ENCODE data around the gene ZSCAN22.
A peak's percentile ranks its signal among the peaks of the same experiment; 100 is the strongest.

Gene ZSCAN22

DNA sequence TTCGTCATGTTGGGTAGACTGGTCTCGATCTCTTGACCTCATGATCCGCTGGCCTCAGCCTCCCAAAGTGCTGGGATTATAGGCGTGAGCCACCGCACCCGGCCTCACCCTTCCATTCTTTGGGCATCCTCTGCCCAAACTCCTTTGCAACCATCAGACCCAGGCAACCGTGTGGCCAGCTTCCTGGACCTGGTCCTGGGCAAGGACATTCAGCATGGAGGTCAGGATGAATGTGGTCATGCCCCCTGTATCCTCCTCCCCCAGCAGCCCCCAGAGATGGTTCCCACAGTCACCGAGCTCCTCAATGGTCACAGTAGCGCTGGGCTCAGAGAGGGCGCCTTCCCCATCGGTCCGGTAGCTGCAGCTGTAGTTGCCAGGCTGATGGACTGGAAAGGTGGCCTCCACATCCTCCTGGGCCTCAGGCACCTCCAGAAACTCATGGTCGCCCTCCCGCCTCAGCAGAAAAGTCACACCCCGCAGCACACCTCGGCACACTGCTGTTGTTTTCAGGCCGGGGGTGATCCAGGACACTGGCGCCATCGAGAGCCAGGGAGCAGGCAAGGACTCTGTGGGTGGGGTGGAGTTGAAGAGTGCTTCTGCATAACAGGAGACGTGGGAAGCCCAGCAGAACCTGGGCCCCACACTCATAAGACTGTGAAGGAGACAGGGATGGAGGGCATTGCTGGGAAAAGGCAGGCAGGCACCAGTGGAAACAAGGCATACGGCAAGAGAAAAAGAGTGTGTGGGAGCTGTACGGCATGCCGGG lies 25.4 kb downstream of the ZSCAN22 start:
- no peak for DNase-seq (ENCODE audit: low read depth)

GRCh38 chr19:58352760-58353671 lies 26.2 kb downstream of the ZSCAN22 start, which contains the start of gene A1BG:
Gene A1BG (minus strand): TSS chr19:58353492. CDS start chr19:58353437, 55 bp downstream.
- no peak for DNase-seq (ENCODE audit: low read depth)

DNA sequence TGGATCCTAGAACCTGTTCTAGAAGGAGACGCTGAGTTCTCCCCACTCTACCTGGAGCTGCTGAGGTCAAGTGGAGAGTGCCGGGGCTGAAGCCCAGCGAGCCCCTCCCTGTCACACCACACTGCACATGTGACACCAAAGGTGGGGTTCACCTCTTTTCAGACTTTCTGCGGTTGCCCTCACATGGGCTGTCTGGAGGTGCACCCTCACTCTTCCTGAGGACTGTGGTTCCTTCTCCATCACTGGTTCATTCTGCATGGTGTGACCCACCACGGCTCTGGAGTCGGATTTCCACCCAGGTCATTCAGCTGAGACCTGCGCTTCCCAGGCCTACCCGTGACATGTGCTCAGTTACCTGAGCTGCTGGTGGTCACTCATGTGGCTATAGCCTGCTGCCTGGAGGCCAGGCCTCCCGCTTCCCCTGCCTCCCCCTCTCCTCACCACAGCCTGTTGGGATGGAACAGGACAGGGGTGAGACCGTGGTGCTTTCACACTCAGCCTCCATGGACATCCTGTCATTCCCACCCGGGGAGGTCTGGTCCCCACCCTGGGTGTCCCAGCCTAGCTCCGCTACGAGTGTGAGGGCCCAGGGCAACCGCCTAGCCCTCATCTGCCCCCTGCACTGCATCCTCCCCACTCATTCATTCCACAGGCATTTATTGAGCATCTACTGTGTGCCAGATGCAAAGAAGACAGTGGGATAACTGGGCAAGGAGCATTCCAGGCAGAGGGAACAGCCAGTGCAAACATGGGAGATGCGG lies 27.1 kb downstream of the ZSCAN22 start:
- DNase-seq (ENCODE audit: low read depth), result no peak

- DNase-seq (ENCODE audit: low read depth), result no peak
Measured at GRCh38 chr19:58354478-58355030, 27.8 kb downstream of the ZSCAN22 start.

DNA sequence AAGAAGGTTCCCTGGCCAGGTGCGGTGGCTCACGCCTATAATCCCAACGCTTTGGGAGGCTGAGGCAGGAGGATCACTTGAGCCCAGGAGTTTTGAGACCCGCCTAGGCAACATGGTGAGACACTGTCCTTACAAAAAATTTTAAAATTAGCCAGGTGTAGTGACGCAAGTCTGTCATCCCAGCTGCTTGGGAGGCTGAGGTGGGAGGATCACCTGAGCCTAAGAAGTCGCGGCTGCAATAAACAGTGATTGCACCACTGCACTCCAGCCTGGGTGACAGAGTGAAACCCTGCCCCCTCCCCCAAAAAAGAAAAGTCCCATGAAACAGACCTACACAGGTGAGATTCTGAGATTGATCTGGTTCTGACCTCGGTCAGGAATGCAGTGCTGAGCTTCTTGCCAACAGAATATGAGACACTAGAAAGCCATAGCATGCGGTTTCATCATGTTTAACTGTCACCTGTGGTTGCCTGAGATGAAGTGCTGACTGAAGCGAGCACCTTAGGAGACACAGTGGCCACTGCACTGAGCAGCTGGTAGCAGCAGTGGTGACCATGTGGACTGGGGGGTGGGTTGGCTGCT lies 28.5 kb downstream of the ZSCAN22 start:
- no peak for DNase-seq (ENCODE audit: low read depth)

DNA sequence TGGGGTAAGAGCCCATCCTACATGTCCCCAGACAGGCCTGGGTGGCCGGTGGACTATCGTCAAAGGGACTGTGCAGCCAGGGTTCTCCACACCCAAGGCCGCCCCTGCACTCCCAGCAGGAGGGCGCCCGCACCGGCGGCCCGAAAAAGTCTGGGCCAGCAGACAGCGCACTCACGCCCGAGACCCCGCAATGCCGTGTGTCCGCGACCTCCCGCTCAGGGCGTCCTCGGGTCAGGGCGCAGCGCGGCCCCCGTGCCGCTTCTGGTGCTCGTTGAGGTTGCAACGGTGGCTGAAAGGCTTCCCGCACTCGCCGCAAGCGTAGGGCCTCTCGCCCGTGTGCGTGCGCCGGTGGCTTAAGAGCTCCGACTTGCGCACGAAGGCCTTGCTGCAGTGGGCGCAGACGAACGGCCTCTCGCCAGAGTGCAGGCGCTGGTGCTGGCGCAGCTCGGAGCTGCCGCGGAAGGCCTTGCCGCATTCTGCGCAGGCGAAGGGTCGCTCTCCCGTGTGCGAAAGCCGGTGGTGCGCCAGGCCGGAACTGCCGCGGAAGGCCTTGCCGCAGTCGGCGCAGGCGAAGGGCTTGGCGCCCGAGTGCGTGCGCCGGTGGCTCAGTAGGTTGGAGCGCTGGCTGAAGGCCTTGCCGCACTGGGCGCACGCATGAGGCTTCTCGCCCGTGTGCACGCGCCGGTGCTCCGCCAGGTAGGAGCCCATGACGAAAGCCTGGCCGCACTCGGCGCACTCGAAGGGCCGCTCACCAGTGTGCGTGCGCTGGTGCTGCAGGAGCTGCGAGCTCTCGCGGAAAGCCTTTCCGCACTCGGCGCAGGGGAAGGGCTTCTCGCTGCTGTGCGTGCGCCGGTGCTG lies 29.3 kb downstream of the ZSCAN22 start:
- no peak for DNase-seq (ENCODE audit: low read depth)

DNA sequence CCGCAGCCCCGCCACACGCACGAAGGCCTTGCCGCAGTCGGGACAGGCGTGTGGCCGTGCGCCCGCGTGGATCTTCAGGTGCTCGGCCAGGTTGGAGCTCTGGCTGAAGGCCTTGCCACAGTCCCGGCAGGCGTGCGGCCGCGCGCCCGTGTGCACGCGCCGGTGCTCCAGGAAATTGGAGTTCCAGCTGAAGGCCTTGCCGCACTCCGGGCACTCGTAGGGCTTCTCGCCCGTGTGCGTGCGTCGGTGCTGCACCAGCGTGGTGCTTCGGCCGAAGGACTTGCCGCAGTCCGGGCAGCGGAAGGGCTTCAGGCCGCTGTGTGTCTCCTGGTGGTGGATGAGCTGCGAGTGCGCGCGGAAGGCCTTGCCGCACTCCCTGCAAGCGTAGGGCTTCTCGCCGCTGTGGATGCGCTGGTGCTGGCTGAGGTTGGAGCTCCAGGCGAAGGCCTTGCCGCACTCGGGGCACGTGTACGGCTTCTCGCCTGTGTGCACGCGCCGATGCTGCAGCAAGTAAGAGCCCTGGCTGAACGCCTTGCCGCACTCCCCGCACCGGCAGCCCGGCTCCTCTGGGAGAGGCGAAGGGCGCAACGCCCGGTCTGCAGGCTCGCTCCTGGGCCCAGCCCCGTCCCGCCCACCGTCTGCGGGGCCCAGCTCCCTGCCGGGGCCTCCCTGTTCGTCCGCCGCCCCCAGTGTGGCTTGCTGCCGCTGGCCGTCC lies 30.1 kb downstream of the ZSCAN22 start:
- no peak for DNase-seq (ENCODE audit: low read depth)

DNA sequence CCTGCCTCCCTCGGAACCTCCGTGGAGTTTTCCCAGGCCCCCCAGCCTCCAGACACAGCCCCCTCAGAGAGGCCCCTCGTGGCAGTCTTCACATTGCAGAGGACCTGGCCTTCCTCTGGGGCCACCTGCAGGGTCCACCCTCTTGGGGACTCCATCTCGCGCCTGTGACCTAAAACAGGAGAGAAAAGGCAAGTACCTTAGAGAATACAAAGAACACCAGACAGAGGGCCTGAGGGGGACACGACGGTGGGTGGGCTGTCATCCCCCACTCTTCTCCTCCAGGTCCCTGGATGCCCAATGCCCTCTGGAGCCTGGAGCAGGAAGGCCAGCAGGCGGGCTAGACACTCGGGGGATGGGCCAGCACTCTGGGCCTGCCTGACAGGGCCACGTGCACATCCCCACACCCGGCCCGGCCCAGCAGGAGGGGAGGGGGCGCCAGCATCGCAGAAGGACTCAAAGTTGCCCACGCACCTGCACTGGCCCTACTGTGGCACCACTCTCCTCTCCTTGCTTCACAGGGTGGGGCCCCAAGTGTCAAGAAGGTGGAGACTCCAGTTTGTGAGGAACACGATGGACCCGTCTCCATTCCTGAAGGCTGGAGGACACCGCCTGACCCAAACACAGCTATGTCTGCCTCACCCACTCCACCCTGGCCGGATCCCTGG lies 30.8 kb downstream of the ZSCAN22 start:
- DNase-seq (ENCODE audit: low read depth), result no peak

DNA sequence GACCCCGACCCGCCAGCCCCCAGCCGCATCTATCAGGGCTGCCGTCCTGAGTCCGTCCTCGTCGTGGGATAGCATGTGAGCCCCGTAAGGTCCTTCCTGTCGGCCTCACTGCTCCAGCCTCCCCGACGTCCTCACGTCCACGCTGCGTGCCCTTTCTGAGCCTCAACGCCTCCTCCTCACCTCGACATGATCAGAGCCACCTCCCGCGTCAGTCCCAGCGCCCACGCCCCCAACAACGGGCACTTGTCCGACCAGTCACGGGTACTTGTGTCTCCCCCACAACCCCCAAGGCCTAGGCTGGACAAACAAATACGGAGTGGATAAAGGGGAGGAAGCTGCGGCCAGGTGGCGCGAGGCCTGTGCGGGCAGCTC lies 35.1 kb downstream of the ZSCAN22 start:
- DNase-seq (ENCODE audit: low read depth), result peak; percentile 20

DNA sequence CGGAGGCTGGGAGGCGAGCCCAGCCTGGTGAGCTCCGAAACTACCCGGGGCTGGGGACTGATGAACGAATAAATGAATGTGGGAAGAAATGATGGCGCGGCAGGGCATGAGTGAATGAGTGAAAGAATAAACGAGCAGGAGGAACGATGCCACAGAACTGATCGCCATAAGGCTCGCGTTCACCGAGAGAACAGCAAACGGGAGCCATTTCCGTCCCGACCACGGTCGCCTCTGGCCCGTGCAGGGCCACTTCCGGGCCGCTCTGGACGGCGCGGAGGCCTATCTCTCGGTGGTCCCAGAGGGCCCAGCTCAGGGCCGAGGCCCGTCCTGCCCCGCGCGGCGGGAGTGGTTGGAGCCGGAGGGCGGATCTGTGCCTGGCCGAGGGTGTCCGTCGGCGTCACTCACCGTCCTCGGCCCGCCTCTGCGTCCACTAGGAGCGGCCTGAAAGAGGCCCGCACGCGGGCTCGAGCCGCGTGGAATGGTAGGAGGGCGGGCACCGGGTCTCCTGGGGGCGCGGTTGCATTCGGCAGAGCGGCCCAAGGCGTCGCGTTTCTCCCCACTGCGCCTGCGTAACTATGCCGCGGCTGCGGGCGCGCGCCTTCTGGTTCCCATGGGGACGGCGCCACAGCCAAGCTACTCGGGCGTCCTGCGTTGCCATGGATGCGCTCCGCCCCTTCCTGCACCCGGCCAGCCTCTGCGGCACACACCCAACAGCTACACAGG lies 35.6 kb downstream of the ZSCAN22 start, which contains the start of gene ZNF497:
Gene ZNF497 (minus strand): TSS at position 480 of the 723 bp plus-strand sequence. CDS start 5,116 bp downstream, outside the sequence.
- DNase-seq (ENCODE audit: low read depth), result peak; percentile 94

DNA sequence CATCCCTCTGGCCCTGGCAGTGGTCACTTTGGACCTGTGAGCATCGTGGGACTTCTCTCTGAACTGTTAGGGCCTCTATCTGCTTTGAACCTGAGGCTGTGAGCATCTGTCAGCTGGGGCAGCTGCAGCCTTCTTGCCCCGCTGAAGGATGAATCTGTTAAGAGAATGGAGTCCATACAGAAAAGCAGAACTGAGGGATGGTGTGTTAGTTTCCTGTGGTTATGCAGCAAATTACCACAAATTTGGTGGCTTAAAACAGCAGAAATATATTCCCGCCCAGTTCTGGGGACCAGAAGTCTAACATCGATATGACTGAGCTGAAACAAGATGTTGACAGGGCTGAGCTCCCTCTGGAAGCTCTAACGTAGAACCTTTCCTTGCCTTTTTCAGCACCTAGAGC lies 37.4 kb downstream of the ZSCAN22 start:
- no peak for DNase-seq (ENCODE audit: low read depth)

- no peak for DNase-seq (ENCODE audit: low read depth)
Measured at GRCh38 chr19:58366585-58367430, 40.0 kb downstream of the ZSCAN22 start.

DNA sequence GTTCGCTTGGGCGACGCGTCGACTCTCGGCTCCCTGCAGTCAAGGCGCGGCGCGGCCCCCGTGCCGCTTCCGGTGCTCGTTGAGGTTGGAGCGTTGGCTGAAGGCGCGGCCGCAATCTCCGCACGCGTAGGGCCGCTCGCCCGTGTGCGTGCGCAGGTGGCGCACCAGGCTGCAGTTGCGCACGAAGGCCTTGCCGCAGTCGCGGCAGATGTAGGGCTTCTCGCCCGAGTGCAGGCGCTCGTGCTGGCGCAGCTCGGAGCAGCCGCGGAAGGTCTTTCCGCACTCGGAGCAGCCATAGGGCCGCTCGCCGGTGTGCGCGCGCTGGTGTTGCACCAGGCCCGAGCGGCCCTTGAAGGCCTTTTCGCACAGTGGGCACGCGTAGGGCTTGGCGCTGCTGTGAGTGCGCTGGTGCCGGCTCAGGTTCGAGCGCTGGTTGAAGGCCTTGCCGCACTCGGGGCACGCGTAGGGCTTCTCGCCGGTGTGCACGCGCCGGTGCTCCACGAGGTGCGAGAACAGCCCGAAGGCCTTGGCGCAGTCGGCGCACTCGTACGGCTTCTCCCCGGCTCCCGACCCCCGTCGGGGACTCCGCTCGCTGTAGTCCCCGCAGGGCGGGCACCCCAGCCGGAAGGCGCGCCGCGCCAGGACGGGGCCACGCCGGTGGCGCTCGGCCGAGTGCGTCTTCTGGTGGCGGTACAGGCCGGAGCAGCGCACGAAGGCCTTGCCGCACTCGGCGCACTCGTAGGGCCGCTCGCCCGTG lies 41.1 kb downstream of the ZSCAN22 start:
- no peak for DNase-seq (ENCODE audit: low read depth)

DNA sequence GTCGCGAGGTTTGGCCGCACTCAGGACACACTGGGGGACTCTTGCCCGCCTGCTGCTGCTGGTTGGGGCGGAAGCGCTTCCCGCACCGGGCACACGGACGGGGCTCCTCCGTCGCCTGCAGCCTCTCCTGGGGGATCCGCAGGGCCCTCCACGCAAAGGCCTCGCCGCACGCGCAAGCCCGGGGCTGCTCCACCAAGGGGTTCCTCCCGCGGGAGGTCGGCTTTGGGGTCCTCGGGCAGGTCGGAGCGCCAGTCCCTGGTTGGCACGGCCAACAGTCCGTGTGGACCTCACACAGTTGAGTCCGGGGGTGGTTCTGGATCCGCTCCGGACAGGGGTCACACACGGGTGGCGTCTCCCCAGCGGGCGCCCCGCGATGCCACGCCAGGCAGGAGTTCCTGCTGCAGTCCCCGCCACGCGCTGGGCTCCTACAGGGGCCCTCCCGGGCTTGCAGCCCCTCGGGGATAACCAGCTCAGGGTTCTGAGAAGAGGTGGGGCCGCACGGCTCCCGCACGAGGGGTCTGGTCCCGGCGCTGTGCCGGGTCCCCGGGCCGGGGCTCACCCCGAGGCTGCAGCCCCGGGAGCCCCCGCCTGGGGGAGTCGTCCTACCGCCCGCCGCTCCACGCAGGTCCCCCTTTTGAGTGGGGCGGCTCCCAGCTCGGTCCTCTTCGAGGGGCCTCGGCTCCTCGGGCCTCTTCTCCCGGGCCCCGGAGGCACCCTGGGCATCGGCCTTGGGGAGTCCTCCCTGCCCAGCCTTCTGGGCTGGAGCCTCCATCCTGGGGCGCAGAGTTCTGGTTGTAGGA lies 42.0 kb downstream of the ZSCAN22 start:
- DNase-seq (ENCODE audit: low read depth), result no peak

DNA sequence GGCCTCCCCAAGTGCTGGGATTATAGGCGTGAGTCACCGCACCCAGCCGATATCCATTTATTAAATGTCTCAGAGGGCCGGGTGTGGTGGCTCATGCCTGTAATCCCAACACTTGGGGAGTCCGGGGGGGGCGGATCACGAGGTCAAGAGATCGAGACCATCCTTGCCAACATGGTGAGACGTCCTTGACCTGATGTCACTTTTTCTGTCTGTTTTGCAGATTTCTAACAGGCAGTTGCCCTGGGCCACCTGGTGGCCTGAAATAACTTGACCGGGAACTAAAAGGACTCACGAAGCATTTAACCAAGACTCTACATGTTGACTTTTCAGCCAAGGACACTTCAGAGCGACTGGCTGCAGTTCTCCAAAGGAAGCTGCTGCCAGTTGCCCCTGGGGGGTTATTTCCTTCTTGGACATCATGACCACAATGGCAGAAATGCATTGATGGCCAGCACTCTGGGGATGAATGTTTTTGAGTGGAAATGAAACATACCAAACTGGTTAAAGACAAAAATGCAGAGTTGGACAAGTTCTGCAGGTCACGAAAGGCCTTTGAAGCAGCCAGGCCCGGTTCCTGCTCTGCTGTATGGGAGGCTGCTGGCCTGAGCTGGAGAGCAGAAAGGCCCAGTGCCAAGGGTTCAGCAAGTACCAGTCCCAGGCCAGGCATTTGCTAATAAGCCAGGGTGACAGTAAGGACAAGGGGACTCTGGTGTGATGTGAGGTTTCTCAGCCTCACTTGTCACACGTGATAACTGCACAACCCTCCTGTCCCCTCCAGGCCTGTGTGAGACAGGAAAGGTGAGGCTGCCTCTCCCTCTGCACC lies 45.7 kb downstream of the ZSCAN22 start:
- DNase-seq (ENCODE audit: low read depth), result no peak
